Gastroesophageal sphincter (tissue), 4 donors: Measurements from ENCODE around the gene KLHDC7B. TPM values are rescaled to one million over a fixed set of nuclear protein-coding genes. Genes with fewer than 3 reads are reported as not detected.

Experiments used
- ATAC-seq: fragments of 150-250 bp; one replicate; pipeline ENCODE4 v1.9.1; 2016; ENCODE audit warnings: mild to moderate bottlenecking, moderate library complexity
- H3K27ac ChIP-seq, 4 donors: fragments of 200-600 bp; sonication (generic) in 3 of 4; 1 replicate in 3 of 4; 2 replicates in 1 of 4; pipeline ENCODE4 v1.5.1; 2016 to 2019
- H3K27me3 ChIP-seq: fragments of 200-600 bp; sonication (generic); one replicate; pipeline ENCODE4 v1.5.1; 2019
- H3K36me3 ChIP-seq, 2 donors: fragments of 200-600 bp; sonication (generic); one replicate each; pipeline ENCODE4 v1.5.1; 2019; ENCODE audit warnings: control low read depth in 1 of 2
- H3K4me1 ChIP-seq, 3 donors: fragments of 200-600 bp; sonication (generic); 1 replicate in 2 of 3; 2 replicates in 1 of 3; pipeline ENCODE4 v1.5.1; 2016 to 2019; ENCODE audit warnings: control low read depth in 2 of 3
- H3K4me3 ChIP-seq, 2 donors: fragments of 200-600 bp; sonication (generic); one replicate each; pipeline ENCODE4 v1.5.1; 2019; ENCODE audit warnings: mild to moderate bottlenecking in 1 of 2, moderate library complexity in 1 of 2
- H3K9me3 ChIP-seq, 3 donors: fragments of 200-600 bp; sonication (generic); one replicate each; pipeline ENCODE4 v1.5.1; 2017 to 2019; ENCODE audit warnings: control low read depth in 2 of 3
- EP300 ChIP-seq: sonication (generic); formaldehyde crosslinking; IDR thresholded peaks from one replicate; pipeline ENCODE4 v1.6.1; 2017; ENCODE audit warnings: antibody characterized with exemption, mild to moderate bottlenecking
- POLR2A ChIP-seq, 2 donors: fragments of 450-650 bp; IDR thresholded peaks; one replicate each; pipeline ENCODE4 v1.6.1; 2017; ENCODE audit warnings: antibody characterized with exemption in 2 of 2, mild to moderate bottlenecking in 2 of 2, moderate library complexity in 1 of 2
- POLR2AphosphoS5 ChIP-seq: sonication (generic); formaldehyde crosslinking; IDR thresholded peaks from one replicate; pipeline ENCODE4 v1.6.1; 2017; ENCODE audit warnings: antibody characterized with exemption
- WGBS, 2 donors: methylation state at CpG; one replicate each; pipeline ENCODE4 v1.1.5; 2018; ENCODE audit warnings: low coverage in 1 of 2; 5-methylcytosine and 5-hydroxymethylcytosine counted together
- total RNA-seq, 4 donors: library from RNA; depleted of rRNA; stranded (reverse); fragments of >200 nt; gene quantifications; one replicate each; pipeline ENCODE4 v1.1.0, GENCODE V29; 2016
- TF ChIP-seq, protein P1 (sequence below), 4 experiments: fragments of 200-600 bp in 2 of 4; fragments of 450-650 bp in 2 of 4; sonication (generic) in 1 of 4; IDR thresholded peaks; one replicate each; pipeline ENCODE4 v1.5.1; 2017 to 2019; ENCODE audit warnings: antibody characterized with exemption in 4 of 4, mild to moderate bottlenecking in 2 of 4, moderate library complexity in 2 of 4

Gene KLHDC7B
- total RNA-seq, 4 donors from 2014 or later = 0.08 to 0.31 (median 0.27) TPM; not detected in 1

DNA sequence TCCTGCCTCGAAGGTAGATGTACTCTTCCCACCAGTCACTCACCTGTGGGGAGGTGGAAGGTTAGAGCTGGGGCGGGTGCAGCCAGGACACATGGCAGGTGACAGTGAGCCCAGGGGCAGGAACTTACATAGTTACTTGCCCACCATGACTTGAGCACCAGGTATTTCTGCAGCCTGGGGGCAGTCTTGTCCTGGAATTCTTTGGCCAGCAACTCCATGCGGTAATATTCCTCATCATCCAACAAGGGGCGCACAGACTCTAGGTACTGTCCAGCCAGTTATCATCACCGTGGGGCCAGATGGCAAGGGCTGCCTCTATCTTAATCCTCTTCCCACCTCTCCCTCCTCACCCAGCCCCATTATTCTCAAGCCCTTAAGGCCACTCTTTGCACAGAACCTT lies 30.4 kb downstream of the KLHDC7B start:
- Histone ChIP-seq H3K9me3 (no peaks in the 10 kb centered on the region), H3K27me3 (peaks cover 4% of the 10 kb centered on the region), H3K4me3 (no peak overlapping the region), H3K36me3 (peaks cover 0 to 49% of the 10 kb centered on the region in 2 donors), H3K4me1 (peaks cover 0 to 31% (median 15%) of the 10 kb centered on the region in 3 donors), H3K27ac (no peak overlapping the region)
- ATAC-seq = no peak
- TF ChIP-seq EP300 (no peak), POLR2AphosphoS5 (no peak), POLR2A (IDR thresholded peaks at IDR 0.05) (no peak)
- TF ChIP-seq, protein P1, sequence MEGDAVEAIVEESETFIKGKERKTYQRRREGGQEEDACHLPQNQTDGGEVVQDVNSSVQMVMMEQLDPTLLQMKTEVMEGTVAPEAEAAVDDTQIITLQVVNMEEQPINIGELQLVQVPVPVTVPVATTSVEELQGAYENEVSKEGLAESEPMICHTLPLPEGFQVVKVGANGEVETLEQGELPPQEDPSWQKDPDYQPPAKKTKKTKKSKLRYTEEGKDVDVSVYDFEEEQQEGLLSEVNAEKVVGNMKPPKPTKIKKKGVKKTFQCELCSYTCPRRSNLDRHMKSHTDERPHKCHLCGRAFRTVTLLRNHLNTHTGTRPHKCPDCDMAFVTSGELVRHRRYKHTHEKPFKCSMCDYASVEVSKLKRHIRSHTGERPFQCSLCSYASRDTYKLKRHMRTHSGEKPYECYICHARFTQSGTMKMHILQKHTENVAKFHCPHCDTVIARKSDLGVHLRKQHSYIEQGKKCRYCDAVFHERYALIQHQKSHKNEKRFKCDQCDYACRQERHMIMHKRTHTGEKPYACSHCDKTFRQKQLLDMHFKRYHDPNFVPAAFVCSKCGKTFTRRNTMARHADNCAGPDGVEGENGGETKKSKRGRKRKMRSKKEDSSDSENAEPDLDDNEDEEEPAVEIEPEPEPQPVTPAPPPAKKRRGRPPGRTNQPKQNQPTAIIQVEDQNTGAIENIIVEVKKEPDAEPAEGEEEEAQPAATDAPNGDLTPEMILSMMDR (IDR thresholded peaks at IDR 0.05) = no peak
- 61% methylated on average over 4 of the region's 5 CpGs; no CpG with 5 or more reads in 1 of the 2 donors for WGBS, 2 donors

DNA sequence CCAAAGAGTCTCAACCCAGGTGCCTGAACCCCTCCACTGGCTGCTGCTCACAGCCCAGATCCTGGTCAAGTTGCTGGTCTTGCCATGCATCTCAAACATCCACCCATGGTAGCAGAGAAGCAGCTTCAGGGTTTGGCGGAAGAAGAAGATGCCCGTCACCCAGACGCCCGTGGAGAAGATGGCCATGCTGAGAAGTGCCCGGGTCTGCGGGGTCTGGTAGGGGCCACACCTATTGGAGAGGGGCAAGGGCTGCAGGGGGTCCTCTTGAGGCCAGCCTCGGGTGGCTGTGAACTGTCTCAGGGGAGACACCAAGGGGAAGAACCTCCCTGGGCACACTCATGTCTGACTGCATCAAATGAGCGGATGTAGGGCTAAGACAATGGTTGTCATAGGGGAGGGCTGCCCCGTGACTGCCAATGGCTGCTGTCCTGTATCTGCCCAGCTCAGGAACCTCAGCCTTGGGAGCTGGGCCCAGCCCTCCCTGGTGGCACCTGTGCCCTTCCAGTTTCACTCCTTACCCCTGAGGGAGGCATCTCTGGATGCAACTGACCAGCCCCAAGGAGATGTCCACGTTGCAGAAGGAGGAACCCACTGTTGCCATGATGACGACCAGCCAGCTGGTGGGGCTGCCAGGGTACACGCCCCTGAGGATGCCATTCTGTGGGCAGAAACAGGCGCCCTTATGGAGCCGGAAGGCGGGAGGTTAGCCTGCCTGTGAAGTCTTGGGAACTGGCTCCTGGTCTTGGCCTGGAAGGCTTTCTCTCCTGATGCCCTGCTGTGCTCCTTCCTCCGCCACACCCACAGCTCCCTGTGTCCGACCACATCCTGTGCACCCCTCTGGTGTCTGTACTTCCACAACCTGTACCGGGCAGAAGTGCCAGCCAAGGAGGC lies 31.4 kb downstream of the KLHDC7B start:
- peaks cover 0 to 41% (median 22%) of the 10 kb centered on the region in 3 donors for H3K4me1 ChIP-seq
- H3K27me3 ChIP-seq = peaks cover 4% of the 10 kb centered on the region
- peak overlapping the region in 1 of 2 donors; percentile 52 for H3K4me3 ChIP-seq
- peak overlapping the region in 1 of 4 donors; percentile 77 for H3K27ac ChIP-seq
- WGBS, 2 donors = 73 to 80% methylated on average over 1 to 6 of the region's 18 CpGs
- H3K36me3 ChIP-seq = peaks cover 0 to 40% of the 10 kb centered on the region in 2 donors
- TF ChIP-seq EP300 = no peak
- TF ChIP-seq POLR2AphosphoS5 = no peak
- no peak for TF ChIP-seq POLR2A (IDR thresholded peaks at IDR 0.05)
- TF ChIP-seq, protein P1 (IDR thresholded peaks at IDR 0.05) = no peak
- ATAC-seq = no peak
- H3K9me3 ChIP-seq = no peaks in the 10 kb centered on the region

DNA sequence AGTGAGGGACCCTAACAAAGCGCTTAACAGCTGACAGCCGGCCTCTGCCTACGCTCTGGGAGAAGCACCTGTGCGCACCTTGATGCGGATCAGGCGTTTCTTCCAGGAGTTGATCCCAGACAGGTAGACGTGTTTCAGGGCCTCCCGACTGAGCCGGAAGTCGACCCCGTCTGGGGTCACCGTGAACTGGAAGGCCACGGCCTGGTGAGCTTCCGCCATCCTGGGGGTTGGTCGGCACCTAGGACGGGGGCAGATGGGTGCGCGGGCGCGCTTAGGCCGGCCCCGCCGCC lies 31.9 kb downstream of the KLHDC7B start:
- peaks cover 0 to 42% (median 22%) of the 10 kb centered on the region in 3 donors for H3K4me1 ChIP-seq
- H3K27me3 ChIP-seq = peaks cover 4% of the 10 kb centered on the region
- peaks cover 0 to 34% of the 10 kb centered on the region in 2 donors for H3K36me3 ChIP-seq
- H3K4me3 ChIP-seq = peak overlapping the region in 1 of 2 donors; percentile 52
- H3K27ac ChIP-seq = peak overlapping the region in 2 of 4 donors; percentile 52 to 77
- H3K9me3 ChIP-seq = no peaks in the 10 kb centered on the region
- ATAC-seq = no peak
- WGBS, 2 donors = 36% methylated on average over 5 of the region's 23 CpGs; no CpG with 5 or more reads in 1 of the 2 donors
- no peak for TF ChIP-seq POLR2A (IDR thresholded peaks at IDR 0.05)
- TF ChIP-seq EP300 = no peak
- TF ChIP-seq, protein P1 (IDR thresholded peaks at IDR 0.05) = no peak
- TF ChIP-seq POLR2AphosphoS5 = no peak

DNA sequence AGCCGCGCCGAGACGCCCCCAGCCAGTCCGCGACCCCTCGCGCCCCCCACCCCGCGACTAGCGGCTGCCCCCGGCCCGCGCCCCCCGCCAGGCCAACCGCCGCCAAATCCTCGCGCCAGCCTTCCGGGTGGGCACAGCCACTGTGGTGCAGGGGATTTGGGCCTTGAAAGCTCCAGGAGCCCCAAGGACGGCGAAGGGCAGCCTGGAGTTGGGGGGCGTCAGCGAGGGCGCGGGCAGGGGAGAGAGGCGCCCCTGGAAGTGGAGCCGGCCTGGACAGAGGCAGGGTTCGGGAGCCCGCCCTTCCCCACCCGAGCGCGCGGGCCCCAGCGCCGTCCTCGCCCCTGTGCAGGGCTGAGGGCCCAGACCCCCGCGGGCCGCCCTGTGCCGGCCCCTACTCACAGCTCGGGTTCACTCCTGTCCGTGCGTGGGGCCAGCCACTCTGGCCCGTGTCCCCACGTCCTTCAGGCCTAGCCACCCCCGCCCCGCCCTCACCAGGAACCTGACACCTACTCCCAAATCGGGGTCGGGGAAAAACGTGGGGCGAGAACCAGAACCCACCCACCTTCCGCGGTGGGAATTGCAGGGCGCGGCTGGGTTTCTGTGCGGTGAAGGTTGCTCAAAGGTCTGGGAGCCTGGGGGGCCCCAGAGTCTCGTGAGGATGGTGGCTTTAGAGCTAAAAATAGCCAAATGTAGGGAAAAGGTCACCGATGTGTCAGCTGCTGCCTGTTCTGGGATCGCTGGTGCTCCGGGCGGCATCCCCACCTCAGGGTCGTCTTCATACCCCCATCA lies 32.5 kb downstream of the KLHDC7B start, which contains the start of gene CPT1B:
CPT1B (minus strand) TSS at position 441 of the 789 bp plus-strand sequence. CDS start 512 bp downstream, outside the sequence.
- TF ChIP-seq POLR2A (IDR thresholded peaks at IDR 0.05) = no peak
- TF ChIP-seq, protein P1 (IDR thresholded peaks at IDR 0.05) = no peak
- TF ChIP-seq EP300 = no peak
- no peak for TF ChIP-seq POLR2AphosphoS5
- peaks cover 4% of the 10 kb centered on the region for H3K27me3 ChIP-seq
- no peaks in the 10 kb centered on the region for H3K9me3 ChIP-seq
- peak within 1 kb of the TSS in 1 of 2 donors; percentile 52 for H3K4me3 ChIP-seq
- WGBS, 2 donors = 26% methylated on average over 4 of the region's 63 CpGs; no CpG with 5 or more reads in 1 of the 2 donors
- H3K27ac ChIP-seq = peak within 1 kb of the TSS in 3 of 4 donors; percentile 52 to 77 (median 70)
- no peak for ATAC-seq
- H3K4me1 ChIP-seq = peaks cover 0 to 42% (median 22%) of the 10 kb centered on the region in 3 donors
- H3K36me3 ChIP-seq = peaks cover 0 to 28% of the 10 kb centered on the region in 2 donors
